Hematopoietic multipotent progenitor cell treated with erythropoietin and hydrocortisone succinate and interleukin-3 and kit ligand, for 15 days (in vitro differentiated cells): ENCODE results near the gene KIF1C.
"Not testable (repeated sequence)": the region's sequence is repeated elsewhere in the genome, so short reads cannot be mapped to it uniquely, and the experiment has no call there.

Experiments used
- DNase-seq: peaks from one replicate; pipeline ENCODE4 v3.0.0-alpha.2; 2015; ENCODE audit warnings: low spot score

Gene KIF1C

DNA sequence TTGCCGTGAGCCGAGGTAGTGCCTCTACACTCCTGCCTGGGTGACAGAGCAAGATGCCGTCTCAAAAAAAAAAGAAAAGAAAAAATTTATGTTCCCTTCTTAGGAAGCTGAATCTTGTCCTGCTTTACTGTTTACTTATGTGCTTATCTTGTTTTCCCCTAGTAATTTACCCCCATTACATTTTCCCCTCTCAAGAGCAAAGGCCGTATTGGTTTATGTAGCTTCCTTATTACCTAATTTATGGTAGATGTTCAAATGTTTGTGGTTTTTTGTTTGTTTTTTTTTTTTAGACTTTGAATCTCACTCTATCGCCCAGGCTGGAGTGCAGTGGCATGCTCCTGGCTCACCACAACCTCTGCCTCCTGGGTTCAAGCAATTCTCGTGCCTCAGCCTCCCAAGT is 47.7 kb downstream of the KIF1C start:
- no peak for DNase-seq

DNA sequence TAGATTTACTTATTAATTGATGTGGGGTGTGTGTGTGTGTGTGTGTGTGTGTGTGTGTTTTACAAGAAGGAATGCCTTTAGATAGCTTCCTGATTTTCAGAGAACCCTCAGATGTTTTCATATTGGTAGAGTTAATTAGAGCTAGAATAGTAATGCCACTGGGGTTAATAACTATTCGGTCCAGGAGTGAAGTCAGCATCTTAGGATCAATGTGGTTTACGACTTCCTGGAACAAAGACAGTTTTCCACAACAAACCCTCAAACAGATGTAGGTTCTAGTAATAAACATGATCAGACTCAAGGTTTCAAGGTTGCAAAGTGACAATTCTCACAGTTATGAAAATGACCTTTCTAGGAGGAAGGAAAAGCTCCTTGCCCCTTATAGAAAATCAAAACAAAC is 49.7 kb downstream of the KIF1C start:
- DNase-seq, result no peak

DNA sequence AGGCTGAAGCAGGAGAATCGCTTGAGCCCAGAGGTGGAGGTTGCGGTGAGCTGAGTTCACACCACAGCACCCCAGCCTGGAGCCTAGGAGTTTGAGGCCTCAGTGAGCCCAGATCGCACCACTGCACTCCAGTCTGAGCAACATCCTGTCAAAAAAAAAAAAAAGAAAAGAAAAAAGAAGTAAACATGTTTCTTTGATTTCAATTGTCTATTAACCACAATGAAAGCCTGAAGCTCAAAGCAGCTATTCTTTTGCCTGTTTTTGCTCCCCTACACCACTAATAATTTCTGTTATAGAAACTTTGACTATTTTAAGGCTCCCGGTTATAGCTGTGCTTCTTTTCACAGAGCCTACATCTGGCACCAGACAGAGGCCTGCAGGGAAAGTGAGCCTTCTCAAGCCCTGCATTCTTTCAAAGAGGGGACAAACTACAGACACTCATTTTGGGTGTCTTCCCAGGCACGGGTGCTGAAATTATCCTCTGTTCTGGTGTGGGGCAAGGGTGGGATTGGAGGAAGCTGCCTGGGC is 51.6 kb downstream of the KIF1C start:
- DNase-seq, result no peak

- no peak for DNase-seq
Measured at GRCh38 chr17:5050278-5050677, 52.5 kb downstream of the KIF1C start.

DNA sequence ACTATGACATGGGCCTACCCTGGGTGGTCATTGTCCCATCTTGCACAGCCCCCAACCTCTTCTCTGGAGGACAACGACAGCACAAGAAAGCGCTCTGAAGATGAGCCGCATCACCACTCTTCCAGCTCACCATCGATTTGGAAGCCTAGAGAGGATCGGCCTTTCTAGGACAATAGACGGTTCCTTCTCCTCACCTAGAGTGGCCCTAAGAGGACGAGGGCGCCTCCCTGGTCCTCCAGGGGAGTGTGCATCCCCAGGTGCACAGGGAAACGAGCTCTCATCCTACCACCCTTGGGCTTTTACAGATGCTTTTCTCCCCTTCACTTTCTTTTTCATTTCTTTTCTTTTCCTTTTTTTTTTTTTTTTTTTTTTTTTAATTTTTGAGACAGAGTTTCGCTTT is 57.8 kb downstream of the KIF1C start:
- no peak for DNase-seq

DNA sequence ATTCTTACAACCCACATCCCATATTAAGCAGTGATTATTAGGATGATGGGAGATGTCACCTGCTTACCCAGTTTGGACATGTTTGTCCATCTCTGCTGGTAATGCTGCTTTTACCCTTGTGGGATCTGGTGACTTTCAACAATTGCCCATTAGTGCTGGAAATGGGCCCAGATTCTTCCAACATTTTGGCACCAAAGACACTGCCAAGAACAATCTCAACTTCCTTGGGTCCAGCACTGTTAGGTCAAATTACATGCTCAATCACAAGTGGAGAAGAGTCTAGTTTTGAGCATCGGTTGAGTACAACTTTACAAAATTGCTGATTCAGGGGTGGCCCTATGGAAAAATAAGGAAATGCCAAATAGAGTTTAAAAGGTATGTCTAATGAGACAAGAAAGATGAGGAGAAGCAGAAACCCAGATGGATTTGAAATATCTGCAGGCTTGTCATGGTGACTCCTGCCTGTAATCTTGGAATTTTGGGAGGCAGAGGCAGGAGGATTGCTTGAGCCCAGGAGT is 67.5 kb downstream of the KIF1C start:
- DNase-seq, result no peak

GRCh38 chr17:5068236-5068635 is 70.5 kb downstream of the KIF1C start:
- no peak for DNase-seq

- no peak for DNase-seq
Measured at GRCh38 chr17:5069724-5070123, 72.0 kb downstream of the KIF1C start.

DNA sequence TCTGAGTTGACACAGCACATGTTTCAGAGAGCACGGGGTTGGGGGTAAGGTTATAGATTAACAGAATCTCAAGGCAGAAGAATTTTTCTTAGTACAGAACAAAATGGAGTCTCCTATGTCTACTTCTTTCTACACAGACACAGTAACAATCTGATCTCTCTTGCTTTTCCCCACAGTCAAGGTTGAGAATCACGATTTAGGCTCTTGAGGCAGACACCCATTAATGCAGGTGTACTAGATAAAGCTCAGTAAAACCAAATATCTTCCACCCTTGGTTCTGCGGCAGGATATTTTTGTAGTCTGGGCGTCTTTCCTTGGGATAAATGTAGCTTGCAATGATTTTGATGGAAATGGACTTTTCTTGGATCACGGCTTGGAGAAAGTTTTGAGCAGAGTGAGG is 77.7 kb downstream of the KIF1C start:
- DNase-seq, result not testable (repeated sequence)

- not testable (repeated sequence) for DNase-seq
Measured at GRCh38 chr17:5077275-5077674, 79.5 kb downstream of the KIF1C start.

GRCh38 chr17:5077781-5078105 is 80.0 kb downstream of the KIF1C start:
- DNase-seq, result no peak
